Transverse colon (tissue), 4 donors: ENCODE results near the gene GABRR2. TPM values are rescaled to one million over a fixed set of nuclear protein-coding genes. Genes with fewer than 3 reads are reported as not detected.

ENCODE experiments used
- DNase-seq: peaks from one replicate; pipeline ENCODE4 v3.0.0-alpha.2; 2019
- H3K27ac ChIP-seq, 4 donors: fragments of 200-600 bp; sonication (generic); 2 replicates each; pipeline ENCODE4 v1.5.1; 2016 to 2018; ENCODE audit warnings: inconsistent platforms in 4 of 4
- H3K27me3 ChIP-seq: fragments of 200-600 bp; sonication (generic); 2 replicates; pipeline ENCODE4 v1.5.1; 2017; ENCODE audit warnings: inconsistent platforms
- H3K36me3 ChIP-seq, 4 donors: fragments of 200-600 bp; sonication (generic); 2 replicates each; pipeline ENCODE4 v1.5.1; 2017 to 2019; ENCODE audit warnings: inconsistent platforms in 4 of 4
- H3K4me1 ChIP-seq, 4 donors: fragments of 200-600 bp; sonication (generic); 2 replicates each; pipeline ENCODE4 v1.5.1; 2017 to 2020; ENCODE audit warnings: inconsistent platforms in 4 of 4
- H3K4me3 ChIP-seq, 4 donors: fragments of 200-600 bp; sonication (generic); 1 replicate in 1 of 4; 2 replicates in 3 of 4; pipeline versions ENCODE4 v1.5.1 to v1.6.1; 2017 to 2019; ENCODE audit warnings: inconsistent platforms in 4 of 4
- H3K9me3 ChIP-seq, 2 donors: fragments of 200-600 bp; sonication (generic); 2 replicates each; pipeline ENCODE4 v1.5.1; 2017 to 2019; ENCODE audit warnings: inconsistent platforms in 2 of 2
- CTCF ChIP-seq, 5 experiments: fragments of 200-600 bp in 3 of 5; fragments of 450-650 bp in 2 of 5; sonication (generic) in 3 of 5; IDR thresholded peaks; 1 replicate in 2 of 5; 2 replicates in 3 of 5; pipeline ENCODE4 v1.5.1; 2016 to 2017; ENCODE audit warnings: antibody characterized with exemption in 5 of 5, inconsistent platforms in 3 of 5, mild to moderate bottlenecking in 2 of 5, moderate library complexity in 1 of 5
- EP300 ChIP-seq: sonication (generic); formaldehyde crosslinking; IDR thresholded peaks from one replicate; pipeline ENCODE4 v1.6.1; 2017; ENCODE audit warnings: antibody characterized with exemption, low read depth
- POLR2A ChIP-seq: fragments of 450-650 bp; IDR thresholded peaks from one replicate; pipeline ENCODE4 v1.6.1; 2016; ENCODE audit warnings: antibody characterized with exemption, mild to moderate bottlenecking, moderate library complexity
- POLR2AphosphoS5 ChIP-seq, 3 donors: sonication (generic); formaldehyde crosslinking; IDR thresholded peaks; one replicate each; pipeline ENCODE4 v1.6.1; 2016; ENCODE audit warnings: antibody characterized with exemption in 3 of 3
- WGBS, 2 donors: methylation state at CpG; one replicate each; pipeline ENCODE4 v1.1.5; 2018; ENCODE audit warnings: low coverage in 1 of 2; 5-methylcytosine and 5-hydroxymethylcytosine counted together
- in situ Hi-C, 4 donors: fragments of 200-750 bp; cut with MboI; loops; one replicate each; pipeline versions ENCODE4 v1.15.0 to v1.15.1; 2017; ENCODE audit warnings: low sequenced_read_pairs in 3 of 4, low pct_ligation_motif_present in 1 of 4, low pct_unique_long_range_greater_than_20kb in 1 of 4
- intact Hi-C: fragments of 100-400 bp; cut with DNase I; formaldehyde crosslinking; loops from one replicate; pipeline ENCODE4 v1.15.1; 2023; ENCODE audit warnings: low total_unique reads
- total RNA-seq, 4 donors: library from RNA; depleted of rRNA; stranded (reverse); fragments of >200 nt; gene quantifications; one replicate each; pipeline ENCODE4 v1.1.0, GENCODE V29; 2016

GABRR2 gene
- total RNA-seq, 4 donors from 2014 or later: 1.1 to 4.3 (median 1.2) TPM; not detected in 1

- H3K36me3 ChIP-seq: no peaks in the 10 kb centered on the region
- in situ Hi-C loops: no loop called here
- no peak for DNase-seq
- H3K27ac ChIP-seq: peak overlapping the region in 1 of 4 donors; percentile 46
- no peaks in the 10 kb centered on the region for H3K27me3 ChIP-seq
- no peaks in the 10 kb centered on the region for H3K9me3 ChIP-seq
- intact Hi-C loops: no loop called here
- 62% methylated on average over 4 of the region's 4 CpGs; no CpG with 5 or more reads in 1 of the 2 donors for WGBS, 2 donors
- TF ChIP-seq EP300 (no peak), POLR2AphosphoS5 (IDR thresholded peaks at IDR 0.05) (no peak), CTCF (IDR thresholded peaks at IDR 0.05) (no peak), POLR2A (no peak)
- peaks cover 0 to 5% (median 0%) of the 10 kb centered on the region in 4 donors for H3K4me1 ChIP-seq
- no peak overlapping the region for H3K4me3 ChIP-seq
Measured at GRCh38 chr6:89222712-89223039, 92.4 kb downstream of the GABRR2 start.

GRCh38 chr6:89221971-89222711, 93.0 kb downstream of the GABRR2 start:
- WGBS, 2 donors: 53 to 54% methylated on average over 7 of the region's 7 CpGs
- peak overlapping the region in 1 of 4 donors; percentile 46 for H3K27ac ChIP-seq
- H3K4me3 ChIP-seq: no peak overlapping the region
- DNase-seq: no peak
- H3K36me3 ChIP-seq: no peaks in the 10 kb centered on the region
- no peaks in the 10 kb centered on the region for H3K9me3 ChIP-seq
- H3K4me1 ChIP-seq: peaks cover 0 to 5% (median 0%) of the 10 kb centered on the region in 4 donors
- in situ Hi-C loops (no loop called here), intact Hi-C loops (no loop called here)
- TF ChIP-seq POLR2AphosphoS5 (IDR thresholded peaks at IDR 0.05) (no peak), CTCF (IDR thresholded peaks at IDR 0.05) (no peak), EP300 (no peak), POLR2A (no peak)
- no peaks in the 10 kb centered on the region for H3K27me3 ChIP-seq

- H3K4me3 ChIP-seq: no peak overlapping the region
- no peaks in the 10 kb centered on the region for H3K9me3 ChIP-seq
- WGBS, 2 donors: 61 to 85% methylated on average over 2 to 3 of the region's 3 CpGs
- H3K27ac ChIP-seq: no peak overlapping the region
- in situ Hi-C loops: no loop called here
- peaks cover 0 to 5% (median 0%) of the 10 kb centered on the region in 4 donors for H3K4me1 ChIP-seq
- no peaks in the 10 kb centered on the region for H3K27me3 ChIP-seq
- H3K36me3 ChIP-seq: no peaks in the 10 kb centered on the region
- TF ChIP-seq POLR2A (no peak), CTCF (IDR thresholded peaks at IDR 0.05) (no peak), EP300 (no peak), POLR2AphosphoS5 (IDR thresholded peaks at IDR 0.05) (no peak)
- no peak for DNase-seq
- intact Hi-C loops: no loop called here
Measured at GRCh38 chr6:89221129-89221528, 94.0 kb downstream of the GABRR2 start.

GRCh38 chr6:89217299-89217910, 97.7 kb downstream of the GABRR2 start, which contains the start of gene GABRR1:
TSS of gene GABRR1 (minus strand) at chr6:89217358. CDS start at chr6:89217322, 36 bp downstream.
- intact Hi-C loops (no loop called here), in situ Hi-C loops (no loop called here)

More at GRCh38 chr6:89217299-89217910, 97.7 kb downstream of the GABRR2 start, which contains the start of gene GABRR1:
- Histone ChIP-seq H3K9me3 (no peaks in the 10 kb centered on the region), H3K27ac (no peak within 1 kb of the TSS), H3K36me3 (no peaks in the 10 kb centered on the region), H3K4me3 (no peak within 1 kb of the TSS), H3K4me1 (peaks cover 0 to 1% (median 0%) of the 10 kb centered on the region in 4 donors), H3K27me3 (no peaks in the 10 kb centered on the region)
- TF ChIP-seq CTCF (IDR thresholded peaks at IDR 0.05): no peak
- no peak for TF ChIP-seq POLR2AphosphoS5 (IDR thresholded peaks at IDR 0.05)
- TF ChIP-seq POLR2A: no peak
- no peak for TF ChIP-seq EP300
- no peak for DNase-seq
- WGBS, 2 donors: 41 to 55% methylated on average over 5 to 10 of the region's 10 CpGs
